GM12878 (cell line): ENCODE data around the gene CXXC5. TPM values are rescaled to one million over a fixed set of nuclear protein-coding genes. Genes with fewer than 3 reads are reported as not detected.

Source experiments
- ASH2L ChIP-seq: fragments of 300-600, 200-600 bp; sonication (generic); IDR thresholded peaks from 2 replicates; pipeline ENCODE4 v1.6.1; 2017; ENCODE audit warnings: low read depth, mild to moderate bottlenecking, borderline replicate concordance
- CHD4 ChIP-seq: fragments of 200-600 bp; sonication (generic); IDR thresholded peaks from 2 replicates; pipeline ENCODE4 v1.6.1; 2016; ENCODE audit warnings: mild to moderate bottlenecking
- CREB1 ChIP-seq: IDR thresholded peaks from 2 replicates; pipeline ENCODE4 v1.6.1; 2012; ENCODE audit warnings: low read depth, mild to moderate bottlenecking, inconsistent platforms
- EGR1 ChIP-seq, 2 experiments: IDR thresholded peaks; 1 replicate in 1 of 2; 2 replicates in 1 of 2; pipeline ENCODE4 v1.6.1; 2011 to 2012; ENCODE audit warnings: low read depth in 2 of 2, low read length in 2 of 2, borderline replicate concordance in 1 of 2, mild to moderate bottlenecking in 1 of 2, moderate library complexity in 1 of 2
- NBN ChIP-seq: fragments of 450-650 bp; IDR thresholded peaks from 2 replicates; pipeline ENCODE4 v1.6.1; 2016
- NR2F1 ChIP-seq: fragments of 450-650 bp; conservative IDR thresholded peaks from 2 replicates; pipeline ENCODE4 v1.6.1; 2017; ENCODE audit warnings: mild to moderate bottlenecking
- POLR2AphosphoS2 ChIP-seq: IDR thresholded peaks from 2 replicates; pipeline ENCODE4 v1.6.1; 2011; ENCODE audit warnings: low read depth, mild to moderate bottlenecking, low read length, improper control_type of control experiment, moderate library complexity
- POLR2AphosphoS5 ChIP-seq: IDR thresholded peaks from 2 replicates; pipeline ENCODE4 v1.6.1; 2011; ENCODE audit warnings: mild to moderate bottlenecking, low read length, inconsistent platforms
- SPI1 ChIP-seq: IDR thresholded peaks from 2 replicates; pipeline ENCODE4 v1.6.1; 2011; ENCODE audit warnings: low read depth, mild to moderate bottlenecking, low read length, moderate library complexity, borderline replicate concordance; ENCODE audit not compliant: insufficient read depth
- TAF1 ChIP-seq: IDR thresholded peaks from 2 replicates; pipeline ENCODE4 v1.6.1; 2011; ENCODE audit warnings: mild to moderate bottlenecking, low read depth, low read length, borderline replicate concordance
- ZNF207 ChIP-seq: fragments of 450-650 bp; IDR thresholded peaks from 2 replicates; pipeline ENCODE4 v1.6.1; 2014; ENCODE audit warnings: antibody characterized with exemption, mild to moderate bottlenecking, borderline replicate concordance
- polyA plus RNA-seq, 11 experiments: library from polyadenylated mRNA; depleted of rRNA in 4 of 11; unstranded in 6 of 11; stranded (reverse) in 5 of 11; fragments of >200 nt; fragmentation: Nextera tagmentation in 4 of 11; fragmentation: Illumina TruSeq in 1 of 11; extraction: Ambion mirVana in 4 of 11; extraction: Trizol in 1 of 11; gene quantifications; 1 replicate in 1 of 11; 2 replicates in 10 of 11; pipeline versions ENCODE4 v1.2.1 to v1.2.3, GENCODE V29; 2011 to 2016; ENCODE audit warnings: inconsistent platforms in 2 of 11, missing spikeins in 2 of 11, low read depth in 1 of 11
- total RNA-seq, 4 experiments: library from RNA; depleted of rRNA in 3 of 4; stranded (reverse); fragments of >200 nt in 3 of 4; fragmentation: Illumina TruSeq in 1 of 4; extraction: Trizol in 1 of 4; gene quantifications; 2 replicates each; pipeline versions ENCODE4 v1.2.1 to v1.2.3, GENCODE V29; 2013 to 2021
- TF ChIP-seq, protein P1 (sequence below): fragments of 450-650 bp; formaldehyde crosslinking; IDR thresholded peaks from 2 replicates; pipeline ENCODE4 v1.4.0; 2020; ENCODE audit warnings: mild to moderate bottlenecking, moderate library complexity
- TF ChIP-seq, protein P2 (sequence below): fragments of 450-650 bp; IDR thresholded peaks from 2 replicates; pipeline ENCODE4 v1.6.1; 2016; ENCODE audit warnings: mild to moderate bottlenecking, moderate library complexity, borderline replicate concordance
- TF ChIP-seq, protein P3 (sequence below): fragments of 450-650 bp; conservative IDR thresholded peaks from 2 replicates; pipeline ENCODE4 v1.6.1; 2017; ENCODE audit warnings: mild to moderate bottlenecking, moderate library complexity
- TF ChIP-seq, protein P4 (sequence below): fragments of 450-650 bp; formaldehyde crosslinking; IDR thresholded peaks from 2 replicates; pipeline ENCODE4 v1.4.0; 2022; ENCODE audit warnings: mild to moderate bottlenecking, moderate library complexity

CXXC5 gene
- total and polyA plus RNA-seq, 10 of the 15 experiments (the other 5 are each of a cell fraction or from before 2014, with no cell fraction given), result 1.8 to 90.8 (median 40.7) TPM

DNA sequence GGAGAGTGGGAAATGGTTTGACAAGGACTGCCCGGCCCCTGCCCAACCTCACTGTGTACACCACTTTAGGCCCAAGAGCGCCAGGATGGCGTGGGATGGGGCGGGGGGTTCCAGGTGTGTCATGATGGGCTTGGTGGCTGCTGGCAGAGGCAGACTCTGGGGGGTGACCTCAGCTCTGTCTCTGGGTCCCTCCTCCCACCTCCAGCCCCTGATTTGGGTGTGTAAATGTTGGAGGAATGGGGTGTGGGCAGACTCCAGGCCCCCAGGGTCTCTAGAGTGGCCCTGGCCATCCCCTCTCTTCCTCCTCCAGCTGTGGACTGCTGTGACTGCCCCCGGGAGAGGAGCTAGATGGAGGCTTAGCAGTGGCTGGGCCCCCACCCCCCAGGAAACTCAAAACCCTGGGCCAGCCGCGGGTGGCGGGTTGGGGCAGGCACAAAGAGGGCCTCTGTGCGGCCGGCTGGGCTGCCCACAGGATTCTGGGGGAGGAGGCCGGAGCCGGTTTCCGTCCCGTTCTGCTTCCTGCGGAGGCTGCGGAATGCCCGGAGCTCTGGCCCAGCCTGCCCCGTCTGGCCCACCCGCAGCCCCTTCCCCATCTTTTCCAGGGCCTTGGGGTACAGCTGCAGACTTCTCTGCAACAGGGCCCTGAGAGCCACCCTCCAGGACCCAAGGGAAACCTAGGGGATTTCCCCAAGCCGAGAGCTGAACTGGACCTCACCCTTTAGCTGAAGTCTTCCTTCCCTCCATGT, 23.1 kb downstream of the CXXC5 start (continued):
- TF ChIP-seq, protein P1, sequence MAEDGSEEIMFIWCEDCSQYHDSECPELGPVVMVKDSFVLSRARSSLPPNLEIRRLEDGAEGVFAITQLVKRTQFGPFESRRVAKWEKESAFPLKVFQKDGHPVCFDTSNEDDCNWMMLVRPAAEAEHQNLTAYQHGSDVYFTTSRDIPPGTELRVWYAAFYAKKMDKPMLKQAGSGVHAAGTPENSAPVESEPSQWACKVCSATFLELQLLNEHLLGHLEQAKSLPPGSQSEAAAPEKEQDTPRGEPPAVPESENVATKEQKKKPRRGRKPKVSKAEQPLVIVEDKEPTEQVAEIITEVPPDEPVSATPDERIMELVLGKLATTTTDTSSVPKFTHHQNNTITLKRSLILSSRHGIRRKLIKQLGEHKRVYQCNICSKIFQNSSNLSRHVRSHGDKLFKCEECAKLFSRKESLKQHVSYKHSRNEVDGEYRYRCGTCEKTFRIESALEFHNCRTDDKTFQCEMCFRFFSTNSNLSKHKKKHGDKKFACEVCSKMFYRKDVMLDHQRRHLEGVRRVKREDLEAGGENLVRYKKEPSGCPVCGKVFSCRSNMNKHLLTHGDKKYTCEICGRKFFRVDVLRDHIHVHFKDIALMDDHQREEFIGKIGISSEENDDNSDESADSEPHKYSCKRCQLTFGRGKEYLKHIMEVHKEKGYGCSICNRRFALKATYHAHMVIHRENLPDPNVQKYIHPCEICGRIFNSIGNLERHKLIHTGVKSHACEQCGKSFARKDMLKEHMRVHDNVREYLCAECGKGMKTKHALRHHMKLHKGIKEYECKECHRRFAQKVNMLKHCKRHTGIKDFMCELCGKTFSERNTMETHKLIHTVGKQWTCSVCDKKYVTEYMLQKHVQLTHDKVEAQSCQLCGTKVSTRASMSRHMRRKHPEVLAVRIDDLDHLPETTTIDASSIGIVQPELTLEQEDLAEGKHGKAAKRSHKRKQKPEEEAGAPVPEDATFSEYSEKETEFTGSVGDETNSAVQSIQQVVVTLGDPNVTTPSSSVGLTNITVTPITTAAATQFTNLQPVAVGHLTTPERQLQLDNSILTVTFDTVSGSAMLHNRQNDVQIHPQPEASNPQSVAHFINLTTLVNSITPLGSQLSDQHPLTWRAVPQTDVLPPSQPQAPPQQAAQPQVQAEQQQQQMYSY (CRISPR knock-in tag), result no peak
- TF ChIP-seq, protein P2, sequence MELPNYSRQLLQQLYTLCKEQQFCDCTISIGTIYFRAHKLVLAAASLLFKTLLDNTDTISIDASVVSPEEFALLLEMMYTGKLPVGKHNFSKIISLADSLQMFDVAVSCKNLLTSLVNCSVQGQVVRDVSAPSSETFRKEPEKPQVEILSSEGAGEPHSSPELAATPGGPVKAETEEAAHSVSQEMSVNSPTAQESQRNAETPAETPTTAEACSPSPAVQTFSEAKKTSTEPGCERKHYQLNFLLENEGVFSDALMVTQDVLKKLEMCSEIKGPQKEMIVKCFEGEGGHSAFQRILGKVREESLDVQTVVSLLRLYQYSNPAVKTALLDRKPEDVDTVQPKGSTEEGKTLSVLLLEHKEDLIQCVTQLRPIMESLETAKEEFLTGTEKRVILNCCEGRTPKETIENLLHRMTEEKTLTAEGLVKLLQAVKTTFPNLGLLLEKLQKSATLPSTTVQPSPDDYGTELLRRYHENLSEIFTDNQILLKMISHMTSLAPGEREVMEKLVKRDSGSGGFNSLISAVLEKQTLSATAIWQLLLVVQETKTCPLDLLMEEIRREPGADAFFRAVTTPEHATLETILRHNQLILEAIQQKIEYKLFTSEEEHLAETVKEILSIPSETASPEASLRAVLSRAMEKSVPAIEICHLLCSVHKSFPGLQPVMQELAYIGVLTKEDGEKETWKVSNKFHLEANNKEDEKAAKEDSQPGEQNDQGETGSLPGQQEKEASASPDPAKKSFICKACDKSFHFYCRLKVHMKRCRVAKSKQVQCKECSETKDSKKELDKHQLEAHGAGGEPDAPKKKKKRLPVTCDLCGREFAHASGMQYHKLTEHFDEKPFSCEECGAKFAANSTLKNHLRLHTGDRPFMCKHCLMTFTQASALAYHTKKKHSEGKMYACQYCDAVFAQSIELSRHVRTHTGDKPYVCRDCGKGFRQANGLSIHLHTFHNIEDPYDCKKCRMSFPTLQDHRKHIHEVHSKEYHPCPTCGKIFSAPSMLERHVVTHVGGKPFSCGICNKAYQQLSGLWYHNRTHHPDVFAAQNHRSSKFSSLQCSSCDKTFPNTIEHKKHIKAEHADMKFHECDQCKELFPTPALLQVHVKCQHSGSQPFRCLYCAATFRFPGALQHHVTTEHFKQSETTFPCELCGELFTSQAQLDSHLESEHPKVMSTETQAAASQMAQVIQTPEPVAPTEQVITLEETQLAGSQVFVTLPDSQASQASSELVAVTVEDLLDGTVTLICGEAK, result no peak
- TF ChIP-seq EGR1 (IDR thresholded peaks at IDR 0.05; ENCODE audit: borderline replicate concordance in 1 of 2, low read depth in 2 of 2, low read length in 2 of 2) (peak in 1 of 2 experiments; percentile 59; a peak in 1 of 3 replicates), POLR2AphosphoS2 (no peak), ASH2L (no peak), CREB1 (no peak), NBN (0 out of 2 replicates have a peak, but pooled peaks have one; percentile 13), NR2F1 (no peak), TAF1 (0 out of 2 replicates have a peak, but pooled peaks have one; percentile 16), ZNF207 (no peak), CHD4 (no peak), SPI1 (no peak), POLR2AphosphoS5 (no peak)
- TF ChIP-seq, protein P3, sequence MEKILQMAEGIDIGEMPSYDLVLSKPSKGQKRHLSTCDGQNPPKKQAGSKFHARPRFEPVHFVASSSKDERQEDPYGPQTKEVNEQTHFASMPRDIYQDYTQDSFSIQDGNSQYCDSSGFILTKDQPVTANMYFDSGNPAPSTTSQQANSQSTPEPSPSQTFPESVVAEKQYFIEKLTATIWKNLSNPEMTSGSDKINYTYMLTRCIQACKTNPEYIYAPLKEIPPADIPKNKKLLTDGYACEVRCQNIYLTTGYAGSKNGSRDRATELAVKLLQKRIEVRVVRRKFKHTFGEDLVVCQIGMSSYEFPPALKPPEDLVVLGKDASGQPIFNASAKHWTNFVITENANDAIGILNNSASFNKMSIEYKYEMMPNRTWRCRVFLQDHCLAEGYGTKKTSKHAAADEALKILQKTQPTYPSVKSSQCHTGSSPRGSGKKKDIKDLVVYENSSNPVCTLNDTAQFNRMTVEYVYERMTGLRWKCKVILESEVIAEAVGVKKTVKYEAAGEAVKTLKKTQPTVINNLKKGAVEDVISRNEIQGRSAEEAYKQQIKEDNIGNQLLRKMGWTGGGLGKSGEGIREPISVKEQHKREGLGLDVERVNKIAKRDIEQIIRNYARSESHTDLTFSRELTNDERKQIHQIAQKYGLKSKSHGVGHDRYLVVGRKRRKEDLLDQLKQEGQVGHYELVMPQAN, result no peak; the same call in 1 of the 2 replicates
- TF ChIP-seq, protein P4, sequence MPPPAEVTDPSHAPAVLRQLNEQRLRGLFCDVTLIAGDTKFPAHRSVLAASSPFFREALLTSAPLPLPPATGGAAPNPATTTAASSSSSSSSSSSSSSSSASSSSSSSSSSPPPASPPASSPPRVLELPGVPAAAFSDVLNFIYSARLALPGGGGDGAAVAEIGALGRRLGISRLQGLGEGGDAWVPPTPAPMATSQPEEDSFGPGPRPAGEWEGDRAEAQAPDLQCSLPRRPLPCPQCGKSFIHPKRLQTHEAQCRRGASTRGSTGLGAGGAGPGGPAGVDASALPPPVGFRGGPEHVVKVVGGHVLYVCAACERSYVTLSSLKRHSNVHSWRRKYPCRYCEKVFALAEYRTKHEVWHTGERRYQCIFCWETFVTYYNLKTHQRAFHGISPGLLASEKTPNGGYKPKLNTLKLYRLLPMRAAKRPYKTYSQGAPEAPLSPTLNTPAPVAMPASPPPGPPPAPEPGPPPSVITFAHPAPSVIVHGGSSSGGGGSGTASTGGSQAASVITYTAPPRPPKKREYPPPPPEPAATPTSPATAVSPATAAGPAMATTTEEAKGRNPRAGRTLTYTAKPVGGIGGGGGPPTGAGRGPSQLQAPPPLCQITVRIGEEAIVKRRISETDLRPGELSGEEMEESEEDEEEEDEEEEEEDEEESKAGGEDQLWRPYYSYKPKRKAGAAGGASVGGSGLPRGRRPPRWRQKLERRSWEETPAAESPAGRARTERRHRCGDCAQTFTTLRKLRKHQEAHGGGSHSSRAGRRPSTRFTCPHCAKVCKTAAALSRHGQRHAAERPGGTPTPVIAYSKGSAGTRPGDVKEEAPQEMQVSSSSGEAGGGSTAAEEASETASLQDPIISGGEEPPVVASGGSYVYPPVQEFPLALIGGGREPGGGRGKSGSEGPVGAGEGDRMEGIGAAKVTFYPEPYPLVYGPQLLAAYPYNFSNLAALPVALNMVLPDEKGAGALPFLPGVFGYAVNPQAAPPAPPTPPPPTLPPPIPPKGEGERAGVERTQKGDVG (CRISPR knock-in tag), result no peak
